H9 (cell line): ENCODE results near the gene NDN. TPM values are rescaled to one million over a fixed set of nuclear protein-coding genes. Genes with fewer than 3 reads are reported as not detected.
A peak's percentile ranks its signal among the peaks of the same experiment; 100 is the strongest.

Experiments
- DNase-seq: peaks from one replicate; pipeline ENCODE4 v3.0.0-alpha.2; 2017
- H2AFZ ChIP-seq: one replicate; pipeline ENCODE4 v1.6.1; 2013; ENCODE audit warnings: mild to moderate bottlenecking, low read length, control low read depth, moderate library complexity
- H2AK5ac ChIP-seq: 2 replicates; pipeline ENCODE4 v1.6.1; 2013; ENCODE audit warnings: low read length, control low read depth, mixed read lengths; ENCODE audit not compliant: insufficient read length
- H2BK120ac ChIP-seq: one replicate; pipeline ENCODE4 v1.6.1; 2013; ENCODE audit warnings: low read depth, mild to moderate bottlenecking, low read length, control low read depth, inconsistent platforms; ENCODE audit not compliant: poor library complexity, severe bottlenecking
- H2BK12ac ChIP-seq: 2 replicates; pipeline ENCODE4 v1.6.1; 2013; ENCODE audit warnings: low read length, control low read depth, mixed read lengths, low read depth; ENCODE audit not compliant: insufficient read length
- H2BK15ac ChIP-seq: 2 replicates; pipeline ENCODE4 v1.6.1; 2013; ENCODE audit warnings: low read depth, low read length, control low read depth
- H2BK20ac ChIP-seq: one replicate; pipeline ENCODE4 v1.6.1; 2013; ENCODE audit warnings: low read depth, mild to moderate bottlenecking, low read length, control low read depth, inconsistent platforms; ENCODE audit not compliant: poor library complexity, severe bottlenecking
- H2BK5ac ChIP-seq: 2 replicates; pipeline ENCODE4 v1.6.1; 2013; ENCODE audit warnings: low read length, control low read depth, mixed read lengths; ENCODE audit not compliant: insufficient read length
- H3K14ac ChIP-seq: 2 replicates; pipeline ENCODE4 v1.6.1; 2013; ENCODE audit warnings: low read length, control low read depth; ENCODE audit not compliant: insufficient read depth
- H3K18ac ChIP-seq: 2 replicates; pipeline ENCODE4 v1.6.1; 2013; ENCODE audit warnings: low read depth, mild to moderate bottlenecking, mixed read lengths, low read length, control low read depth; ENCODE audit not compliant: insufficient read length
- H3K23ac ChIP-seq: 2 replicates; pipeline ENCODE4 v1.6.1; 2013; ENCODE audit warnings: low read length, control low read depth, mixed read lengths, low read depth; ENCODE audit not compliant: insufficient read length
- H3K23me2 ChIP-seq: 2 replicates; pipeline ENCODE4 v1.6.1; 2013; ENCODE audit warnings: low read depth, mild to moderate bottlenecking, mixed read lengths, low read length, control low read depth; ENCODE audit not compliant: insufficient read length, poor library complexity, severe bottlenecking
- H3K27ac ChIP-seq: 2 replicates; pipeline ENCODE4 v1.5.1; 2013; ENCODE audit warnings: low read length, control low read depth, mixed read lengths, low read depth; ENCODE audit not compliant: insufficient read length
- H3K27me3 ChIP-seq: 2 replicates; pipeline ENCODE4 v1.6.1; 2013; ENCODE audit warnings: low read length, control low read depth, inconsistent platforms; ENCODE audit not compliant: insufficient read depth
- H3K4ac ChIP-seq: 2 replicates; pipeline ENCODE4 v1.6.1; 2013; ENCODE audit warnings: low read depth, mild to moderate bottlenecking, control low read depth, inconsistent platforms, low read length, moderate library complexity
- H3K4me1 ChIP-seq: 2 replicates; pipeline ENCODE4 v1.6.1; 2013; ENCODE audit warnings: low read length, control low read depth, inconsistent platforms; ENCODE audit not compliant: insufficient read depth
- H3K4me2 ChIP-seq: 2 replicates; pipeline ENCODE4 v1.6.1; 2013; ENCODE audit warnings: low read length, control low read depth, mixed read lengths; ENCODE audit not compliant: insufficient read length, insufficient read depth
- H3K56ac ChIP-seq: 2 replicates; pipeline ENCODE4 v1.6.1; 2013; ENCODE audit warnings: low read depth, mild to moderate bottlenecking, mixed read lengths, low read length, control low read depth; ENCODE audit not compliant: insufficient read length
- H3K79me1 ChIP-seq: 2 replicates; pipeline ENCODE4 v1.6.1; 2013; ENCODE audit warnings: low read depth, mild to moderate bottlenecking, moderate library complexity, low read length, control low read depth, inconsistent platforms; ENCODE audit not compliant: insufficient read depth, poor library complexity, severe bottlenecking
- H3K79me2 ChIP-seq: 2 replicates; pipeline ENCODE4 v1.6.1; 2013; ENCODE audit warnings: low read length, control low read depth, inconsistent platforms; ENCODE audit not compliant: insufficient read depth
- H3K9ac ChIP-seq: 2 replicates; pipeline ENCODE4 v1.6.1; 2013; ENCODE audit warnings: low read length, control low read depth, mixed read lengths; ENCODE audit not compliant: insufficient read length; ENCODE audit errors: extremely low read depth
- H3K9me3 ChIP-seq: one replicate; pipeline ENCODE4 v1.6.1; 2013; ENCODE audit warnings: low read depth, low read length, inconsistent platforms; ENCODE audit not compliant: control insufficient read depth
- H3T11ph ChIP-seq: one replicate; pipeline ENCODE4 v1.6.1; 2013; ENCODE audit warnings: mild to moderate bottlenecking, low read length, control low read depth, inconsistent platforms
- H4K20me1 ChIP-seq: one replicate; pipeline ENCODE4 v1.6.1; 2013; ENCODE audit not compliant: control insufficient read depth, insufficient read length, insufficient read depth
- H4K5ac ChIP-seq: 2 replicates; pipeline ENCODE4 v1.6.1; 2013; ENCODE audit warnings: low read depth, mild to moderate bottlenecking, mixed read lengths, low read length, control low read depth; ENCODE audit not compliant: insufficient read length
- H4K8ac ChIP-seq: replicated peaks from 2 replicates; pipeline ENCODE4 v1.6.1; 2013; ENCODE audit warnings: low read length, control low read depth, mixed read lengths, low read depth; ENCODE audit not compliant: insufficient read length
- H4K91ac ChIP-seq: 2 replicates; pipeline ENCODE4 v1.6.1; 2013; ENCODE audit warnings: low read depth, mild to moderate bottlenecking, moderate library complexity, mixed read lengths, low read length, control low read depth; ENCODE audit not compliant: insufficient read length
- H3K27ac Mint-ChIP-seq, 3 experiments: 2 replicates in 2 of 3; 3 replicates in 1 of 3; pipeline ENCODE4 v1.8.0; 2020 to 2021; ENCODE audit warnings: mixed read lengths in 3 of 3, mild to moderate bottlenecking in 1 of 3, moderate library complexity in 1 of 3
- H3K27me3 Mint-ChIP-seq: 2 replicates; pipeline ENCODE4 v1.8.0; 2021; ENCODE audit warnings: low read depth, mild to moderate bottlenecking, moderate library complexity, mixed read lengths
- H3K36me3 Mint-ChIP-seq, 3 experiments: 2 replicates in 2 of 3; 3 replicates in 1 of 3; pipeline ENCODE4 v1.8.0; 2020 to 2021; ENCODE audit warnings: low read depth in 3 of 3, mixed read lengths in 3 of 3; ENCODE audit not compliant: insufficient read depth in 1 of 3
- H3K4me1 Mint-ChIP-seq, 2 experiments: 2 replicates each; pipeline ENCODE4 v1.8.0; 2020; ENCODE audit warnings: mixed read lengths in 2 of 2
- H3K4me3 Mint-ChIP-seq, 2 experiments: 2 replicates in 1 of 2; 3 replicates in 1 of 2; pipeline ENCODE4 v1.8.0; 2020 to 2021; ENCODE audit warnings: mild to moderate bottlenecking in 2 of 2, mixed read lengths in 2 of 2, moderate library complexity in 1 of 2
- H3K9me3 Mint-ChIP-seq, 2 experiments: 2 replicates in 1 of 2; 3 replicates in 1 of 2; pipeline ENCODE4 v1.8.0; 2020; ENCODE audit warnings: mild to moderate bottlenecking in 2 of 2, mixed read lengths in 2 of 2, moderate library complexity in 1 of 2
- WGBS: extraction: QIAGEN DNeasy Blood & Tissue Kit; methylation state at CpG from one replicate; pipeline ENCODE4 v1.1.7; 2013; ENCODE audit warnings: missing lambda C conversion rate, low lambda C conversion rate, mixed read lengths; ENCODE audit not compliant: insufficient read length; ENCODE audit errors: extremely low coverage; 5-methylcytosine and 5-hydroxymethylcytosine counted together
- total RNA-seq: library from RNA; stranded (reverse); gene quantifications from 2 replicates; pipeline ENCODE4 v1.2.1, GENCODE V29; 2021
- TF ChIP-seq, protein P1 (sequence below): fragments of 200-600 bp; sonication (generic); conservative IDR thresholded peaks from 3 replicates; pipeline ENCODE4 v1.8.0; 2021; ENCODE audit warnings: antibody characterized with exemption, mild to moderate bottlenecking

Gene NDN
- total RNA-seq, 1 experiment from 2014 or later = 34.8 TPM

DNA sequence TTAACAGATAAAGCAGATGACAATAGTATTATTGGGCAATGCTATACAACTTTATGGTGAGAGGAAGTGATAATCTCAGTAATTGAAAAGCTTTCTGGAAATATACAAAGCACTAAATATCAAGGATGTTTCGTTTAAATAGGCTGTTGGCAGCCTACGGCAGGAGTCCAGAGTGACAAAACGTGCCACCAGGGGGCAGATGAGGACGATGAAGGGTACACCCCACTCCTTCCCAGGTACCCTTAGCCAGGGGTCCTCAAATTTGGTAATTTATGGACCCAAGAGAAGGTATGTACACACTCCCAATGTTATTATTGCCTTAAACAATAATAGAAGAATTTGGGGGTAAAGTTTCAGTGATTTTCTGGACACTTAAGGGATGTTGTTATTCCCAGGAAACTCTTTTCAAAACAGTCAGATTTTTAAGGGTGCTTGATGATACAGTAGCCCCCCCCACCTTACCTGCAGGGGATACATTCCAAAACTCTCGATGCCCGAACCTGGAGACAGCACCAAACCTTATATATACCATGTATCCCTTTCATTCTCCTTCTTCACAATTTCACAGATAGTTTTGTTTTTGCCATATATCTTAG, 38.1 kb downstream of the NDN start:
- Histone ChIP-seq H4K5ac (no peak overlapping the region), H3K9ac (no peak overlapping the region), H3K4ac (no peak overlapping the region), H3K27ac (no peak overlapping the region), H2BK5ac (no peak overlapping the region), H3K56ac (no peak overlapping the region), H4K8ac (no peak overlapping the region), H3K79me1 (no peaks in the 10 kb centered on the region), H2BK15ac (no peak overlapping the region), H2AK5ac (no peak overlapping the region), H3K27me3 (no peaks in the 10 kb centered on the region), H2AFZ (no peak overlapping the region), H4K91ac (no peak overlapping the region), H3K4me1 (no peaks in the 10 kb centered on the region), H3K4me2 (no peak overlapping the region), H3T11ph (no peak overlapping the region), H4K20me1 (no peaks in the 10 kb centered on the region), H3K14ac (no peak overlapping the region), H2BK12ac (no peak overlapping the region), H3K79me2 (no peaks in the 10 kb centered on the region), H3K18ac (no peak overlapping the region), H3K23me2 (peaks cover 3% of the 10 kb centered on the region), H2BK20ac (no peak overlapping the region), H3K23ac (no peak overlapping the region), H2BK120ac (no peak overlapping the region), H3K9me3 (peaks cover 18% of the 10 kb centered on the region)
- H3K4me1 Mint-ChIP-seq = peaks cover 7 to 9% of the 10 kb centered on the region in 2 experiments; a peak in 2 of 4 replicates
- H3K9me3 Mint-ChIP-seq = peaks cover 49 to 54% of the 10 kb centered on the region in 2 experiments
- no peak for DNase-seq
- TF ChIP-seq, protein P1, sequence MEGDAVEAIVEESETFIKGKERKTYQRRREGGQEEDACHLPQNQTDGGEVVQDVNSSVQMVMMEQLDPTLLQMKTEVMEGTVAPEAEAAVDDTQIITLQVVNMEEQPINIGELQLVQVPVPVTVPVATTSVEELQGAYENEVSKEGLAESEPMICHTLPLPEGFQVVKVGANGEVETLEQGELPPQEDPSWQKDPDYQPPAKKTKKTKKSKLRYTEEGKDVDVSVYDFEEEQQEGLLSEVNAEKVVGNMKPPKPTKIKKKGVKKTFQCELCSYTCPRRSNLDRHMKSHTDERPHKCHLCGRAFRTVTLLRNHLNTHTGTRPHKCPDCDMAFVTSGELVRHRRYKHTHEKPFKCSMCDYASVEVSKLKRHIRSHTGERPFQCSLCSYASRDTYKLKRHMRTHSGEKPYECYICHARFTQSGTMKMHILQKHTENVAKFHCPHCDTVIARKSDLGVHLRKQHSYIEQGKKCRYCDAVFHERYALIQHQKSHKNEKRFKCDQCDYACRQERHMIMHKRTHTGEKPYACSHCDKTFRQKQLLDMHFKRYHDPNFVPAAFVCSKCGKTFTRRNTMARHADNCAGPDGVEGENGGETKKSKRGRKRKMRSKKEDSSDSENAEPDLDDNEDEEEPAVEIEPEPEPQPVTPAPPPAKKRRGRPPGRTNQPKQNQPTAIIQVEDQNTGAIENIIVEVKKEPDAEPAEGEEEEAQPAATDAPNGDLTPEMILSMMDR = peak; percentile 73
- no CpG with 5 or more reads among the region's 6 CpGs for WGBS
- no peak overlapping the region for H3K27ac Mint-ChIP-seq
- H3K4me3 Mint-ChIP-seq = peak overlapping the region in 1 of 2 experiments; percentile 70; a peak in 1 of 5 replicates
- H3K27me3 Mint-ChIP-seq = no peaks in the 10 kb centered on the region
- peaks cover 0 to 3% (median 0%) of the 10 kb centered on the region in 3 experiments; a peak in 2 of 7 replicates for H3K36me3 Mint-ChIP-seq
